ENCODE measurements around the gene GPX6. TPM values are rescaled to one million over a fixed set of nuclear protein-coding genes. Genes with fewer than 3 reads are reported as not detected.

The GPX6 gene
- total and polyA plus RNA-seq, 2 of the 13 experiments (the other 11 are each of a cell fraction or from before 2014, with no cell fraction given), result not detected

GRCh38 chr6:28542440-28543296 is 27.1 kb upstream of the GPX6 start (continued):
- TF ChIP-seq ZNF691 (CRISPR knock-in tag; IDR thresholded peaks at IDR 0.05; ENCODE audit: borderline replicate concordance, low read depth) (no peak), IRF2 (CRISPR knock-in tag; IDR thresholded peaks at IDR 0.05) (peak; percentile 64; the same call in 1 of the 2 replicates), MLLT10 (CRISPR knock-in tag; IDR thresholded peaks at IDR 0.05) (no peak), ZNF740 (CRISPR knock-in tag; IDR thresholded peaks at IDR 0.05) (no peak), TMF1 (CRISPR knock-in tag; IDR thresholded peaks at IDR 0.05; ENCODE audit: low read depth) (no peak), CBX2 (IDR thresholded peaks at IDR 0.05; ENCODE audit: low read depth, low read length) (no peak), CBX2 (CRISPR knock-in tag; IDR thresholded peaks at IDR 0.05; ENCODE audit: low read depth) (no peak), ZSCAN12 (CRISPR knock-in tag; IDR thresholded peaks at IDR 0.05) (no peak), TIGD3 (CRISPR knock-in tag; IDR thresholded peaks at IDR 0.05; ENCODE audit: borderline replicate concordance) (no peak), ZBTB14 (CRISPR knock-in tag; IDR thresholded peaks at IDR 0.05) (no peak), NFKBIZ (CRISPR knock-in tag; IDR thresholded peaks at IDR 0.05) (no peak), UBTF (CRISPR knock-in tag; IDR thresholded peaks at IDR 0.05) (no peak), ARID2 (CRISPR knock-in tag; IDR thresholded peaks at IDR 0.05; ENCODE audit: borderline replicate concordance) (0 out of 2 replicates have a peak, but pooled peaks have one; percentile 56), FOXK1 (CRISPR knock-in tag; IDR thresholded peaks at IDR 0.05; ENCODE audit: borderline replicate concordance, low read depth) (no peak), ZBTB38 (CRISPR knock-in tag; IDR thresholded peaks at IDR 0.05) (peak; percentile 59; the same call in 1 of the 2 replicates), CHCHD3 (CRISPR knock-in tag; IDR thresholded peaks at IDR 0.05) (no peak), NR2F6 (IDR thresholded peaks at IDR 0.05) (no peak), NR2F6 (CRISPR knock-in tag; IDR thresholded peaks at IDR 0.05) (no peak), BRD4 (CRISPR knock-in tag; IDR thresholded peaks at IDR 0.05) (no peak), ZNF710 (CRISPR knock-in tag; IDR thresholded peaks at IDR 0.05; ENCODE audit: borderline replicate concordance) (no peak), GTF3A (CRISPR knock-in tag; conservative IDR thresholded peaks at IDR 0.05) (no peak)
